ENCODE data around the gene TM4SF1. TPM values are rescaled to one million over a fixed set of nuclear protein-coding genes. Genes with fewer than 3 reads are reported as not detected.
A peak's percentile ranks its signal among the peaks of the same experiment; 100 is the strongest.

The TM4SF1 gene, protein sequence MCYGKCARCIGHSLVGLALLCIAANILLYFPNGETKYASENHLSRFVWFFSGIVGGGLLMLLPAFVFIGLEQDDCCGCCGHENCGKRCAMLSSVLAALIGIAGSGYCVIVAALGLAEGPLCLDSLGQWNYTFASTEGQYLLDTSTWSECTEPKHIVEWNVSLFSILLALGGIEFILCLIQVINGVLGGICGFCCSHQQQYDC
- polyA plus RNA-seq (2013, experiment 1 of 2) = 0.22 TPM
- 0.25 TPM for polyA plus RNA-seq (2013, experiment 2 of 2)

DNA sequence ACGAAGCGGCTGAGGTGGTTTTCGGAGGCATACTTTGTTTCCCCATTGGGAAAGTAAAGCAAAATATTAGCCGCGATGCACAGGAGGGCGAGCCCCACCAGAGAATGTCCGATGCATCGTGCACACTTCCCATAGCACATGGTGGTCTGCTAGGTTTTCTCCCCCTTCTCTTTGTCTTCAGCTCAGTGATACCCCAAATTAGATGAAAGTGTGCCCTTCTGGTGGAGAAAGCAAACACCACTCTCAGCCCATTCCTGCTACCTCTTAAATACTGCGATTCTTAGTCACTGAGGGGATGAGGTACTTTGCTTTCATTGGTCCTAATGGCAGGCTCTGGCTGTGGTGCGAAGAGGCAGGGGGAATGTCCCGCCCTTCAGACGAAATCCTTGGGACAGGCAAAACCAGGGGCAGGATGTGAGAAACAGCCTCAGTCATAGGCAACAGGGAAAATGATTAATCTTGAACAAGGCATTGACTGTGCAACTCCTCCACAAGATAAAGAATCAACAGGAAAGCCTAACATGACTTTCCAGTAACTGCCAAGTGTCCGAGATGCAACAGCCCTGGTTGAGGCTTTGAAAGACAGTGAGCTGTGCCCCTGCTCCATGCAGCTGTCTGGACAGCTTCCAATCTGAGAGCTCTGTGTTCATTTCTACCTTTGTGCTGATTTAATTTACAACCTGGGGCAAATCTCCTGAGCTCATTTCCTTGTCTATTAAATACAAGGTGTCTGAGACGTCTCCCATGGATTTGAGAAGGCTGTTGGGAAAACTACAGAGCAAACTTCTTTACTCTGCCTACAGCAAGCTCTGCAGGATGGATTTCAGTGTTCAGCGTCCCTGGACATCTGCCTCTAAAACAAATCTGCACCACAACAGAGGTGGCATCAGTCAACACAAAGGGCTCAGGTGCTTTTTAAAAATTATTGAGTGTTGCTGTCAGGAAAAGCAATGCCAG is at the start of gene TM4SF1:
TM4SF1 (minus strand) TSS at position 242 of the 957 bp plus-strand sequence; CDS start at position 140, 102 bp downstream.
- no peaks in the 10 kb centered on the region for H3K4me1 ChIP-seq (ENCODE audit: control insufficient read depth, low read depth, low read length)
- no peak within 1 kb of the TSS for H3K4ac ChIP-seq (ENCODE audit: low read depth, low read length)
- no peak within 1 kb of the TSS for H3K4me2 ChIP-seq (ENCODE audit: low read length)
- no peak within 1 kb of the TSS for H4K5ac ChIP-seq (ENCODE audit: low read length)
- H3K27me3 ChIP-seq (ENCODE audit: insufficient read depth, low read length, poor library complexity) = no peaks in the 10 kb centered on the region
- H2BK120ac ChIP-seq (ENCODE audit: low read depth, low read length) = no peak within 1 kb of the TSS
- no peak within 1 kb of the TSS for H3K4me3 ChIP-seq (ENCODE audit: low read length)
- no peaks in the 10 kb centered on the region for H3K79me2 ChIP-seq (ENCODE audit: control insufficient read depth, insufficient read depth, low read length)
- no peak within 1 kb of the TSS for H3K27ac ChIP-seq (ENCODE audit: low read depth, low read length)
- H2BK5ac ChIP-seq (ENCODE audit: low read length) = no peak within 1 kb of the TSS
- no peaks in the 10 kb centered on the region for H3K79me1 ChIP-seq (ENCODE audit: low read length)
- H3K9ac ChIP-seq (ENCODE audit: low read length) = no peak within 1 kb of the TSS
- H2BK15ac ChIP-seq (replicated peaks; ENCODE audit: low read depth) = no peak within 1 kb of the TSS
- WGBS (ENCODE audit: extremely low coverage, insufficient coverage, low lambda C conversion rate) = no CpG with 5 or more reads among the region's 15 CpGs
- H3K36me3 ChIP-seq (ENCODE audit: control insufficient read depth, insufficient read depth, low read length) = no peaks in the 10 kb centered on the region
- H3K18ac ChIP-seq (ENCODE audit: low read length) = no peak within 1 kb of the TSS
- no peak within 1 kb of the TSS for H4K8ac ChIP-seq (ENCODE audit: low read depth, low read length)
- DNase-seq = peak; percentile 43
- no peak within 1 kb of the TSS for H3K23ac ChIP-seq (ENCODE audit: low read length)
- H2AK5ac ChIP-seq (ENCODE audit: low read length) = no peak within 1 kb of the TSS
- no peak within 1 kb of the TSS for H3K56ac ChIP-seq (ENCODE audit: low read length)

GRCh38 chr3:149426325-149426724 is 48.9 kb upstream of the TM4SF1 start:
- Histone ChIP-seq H3K23ac (ENCODE audit: low read length) (no peak overlapping the region), H2BK15ac (replicated peaks; ENCODE audit: low read depth) (no peak overlapping the region), H3K4me2 (ENCODE audit: low read length) (no peak overlapping the region), H4K5ac (ENCODE audit: low read length) (no peak overlapping the region), H2BK120ac (ENCODE audit: low read depth, low read length) (no peak overlapping the region), H3K79me2 (ENCODE audit: control insufficient read depth, insufficient read depth, low read length) (no peaks in the 10 kb centered on the region), H3K9ac (ENCODE audit: low read length) (no peak overlapping the region), H3K27ac (ENCODE audit: low read depth, low read length) (no peak overlapping the region), H3K36me3 (ENCODE audit: control insufficient read depth, insufficient read depth, low read length) (no peaks in the 10 kb centered on the region), H3K4me1 (ENCODE audit: control insufficient read depth, low read depth, low read length) (no peaks in the 10 kb centered on the region), H3K79me1 (ENCODE audit: low read length) (no peaks in the 10 kb centered on the region), H3K18ac (ENCODE audit: low read length) (no peak overlapping the region), H2BK5ac (ENCODE audit: low read length) (no peak overlapping the region), H3K4me3 (ENCODE audit: low read length) (no peak overlapping the region), H2AK5ac (ENCODE audit: low read length) (no peak overlapping the region), H3K56ac (ENCODE audit: low read length) (no peak overlapping the region), H3K27me3 (ENCODE audit: insufficient read depth, low read length, poor library complexity) (no peaks in the 10 kb centered on the region), H3K4ac (ENCODE audit: low read depth, low read length) (no peak overlapping the region), H4K8ac (ENCODE audit: low read depth, low read length) (no peak overlapping the region)
- WGBS (ENCODE audit: extremely low coverage, insufficient coverage, low lambda C conversion rate) = no CpG with 5 or more reads among the region's 2 CpGs
- no peak for DNase-seq

DNA sequence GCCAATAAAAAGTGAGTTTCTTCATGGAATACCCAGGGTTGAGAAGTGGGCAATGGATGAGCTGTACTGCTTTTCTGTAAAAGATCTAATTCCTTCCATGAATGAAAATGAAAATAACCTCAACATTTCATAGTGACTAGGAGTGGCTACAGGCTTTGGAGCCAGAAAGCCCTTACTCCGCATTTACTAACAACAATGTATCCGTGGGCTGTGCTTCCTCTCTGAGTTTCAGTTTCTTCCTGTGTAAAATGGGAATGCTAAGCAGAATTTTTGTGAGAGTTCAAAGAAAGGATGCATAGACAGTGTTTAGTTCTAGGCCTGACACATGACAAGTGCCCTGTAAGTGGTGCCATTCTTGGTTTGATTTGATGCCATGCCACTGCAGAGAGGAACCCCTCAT is 47.5 kb upstream of the TM4SF1 start:
- Histone ChIP-seq H3K56ac (ENCODE audit: low read length) (no peak overlapping the region), H3K79me2 (ENCODE audit: control insufficient read depth, insufficient read depth, low read length) (no peaks in the 10 kb centered on the region), H3K23ac (ENCODE audit: low read length) (no peak overlapping the region), H3K27me3 (ENCODE audit: insufficient read depth, low read length, poor library complexity) (no peaks in the 10 kb centered on the region), H3K4me1 (ENCODE audit: control insufficient read depth, low read depth, low read length) (no peaks in the 10 kb centered on the region), H3K36me3 (ENCODE audit: control insufficient read depth, insufficient read depth, low read length) (no peaks in the 10 kb centered on the region), H4K5ac (ENCODE audit: low read length) (no peak overlapping the region), H3K9ac (ENCODE audit: low read length) (no peak overlapping the region), H3K18ac (ENCODE audit: low read length) (no peak overlapping the region), H2BK5ac (ENCODE audit: low read length) (no peak overlapping the region), H2AK5ac (ENCODE audit: low read length) (no peak overlapping the region), H2BK120ac (ENCODE audit: low read depth, low read length) (no peak overlapping the region), H3K4ac (ENCODE audit: low read depth, low read length) (no peak overlapping the region), H4K8ac (ENCODE audit: low read depth, low read length) (no peak overlapping the region), H3K27ac (ENCODE audit: low read depth, low read length) (no peak overlapping the region), H3K4me2 (ENCODE audit: low read length) (no peak overlapping the region), H3K79me1 (ENCODE audit: low read length) (no peaks in the 10 kb centered on the region), H2BK15ac (replicated peaks; ENCODE audit: low read depth) (no peak overlapping the region), H3K4me3 (ENCODE audit: low read length) (no peak overlapping the region)
- DNase-seq = no peak
- WGBS (ENCODE audit: extremely low coverage, insufficient coverage, low lambda C conversion rate) = no CpG with 5 or more reads among the region's 2 CpGs

GRCh38 chr3:149421764-149422163 is 44.3 kb upstream of the TM4SF1 start:
- no peak overlapping the region for H2BK15ac ChIP-seq (replicated peaks; ENCODE audit: low read depth)
- no peak overlapping the region for H3K4ac ChIP-seq (ENCODE audit: low read depth, low read length)
- H4K8ac ChIP-seq (ENCODE audit: low read depth, low read length) = no peak overlapping the region
- H3K4me1 ChIP-seq (ENCODE audit: control insufficient read depth, low read depth, low read length) = no peaks in the 10 kb centered on the region
- no peak overlapping the region for H3K23ac ChIP-seq (ENCODE audit: low read length)
- H3K27me3 ChIP-seq (ENCODE audit: insufficient read depth, low read length, poor library complexity) = no peaks in the 10 kb centered on the region
- no peak overlapping the region for H3K27ac ChIP-seq (ENCODE audit: low read depth, low read length)
- H3K56ac ChIP-seq (ENCODE audit: low read length) = no peak overlapping the region
- H2BK120ac ChIP-seq (ENCODE audit: low read depth, low read length) = no peak overlapping the region
- no peak for DNase-seq
- no peak overlapping the region for H4K5ac ChIP-seq (ENCODE audit: low read length)
- no peak overlapping the region for H3K9ac ChIP-seq (ENCODE audit: low read length)
- H3K79me1 ChIP-seq (ENCODE audit: low read length) = no peaks in the 10 kb centered on the region
- no peak overlapping the region for H2AK5ac ChIP-seq (ENCODE audit: low read length)
- no peaks in the 10 kb centered on the region for H3K79me2 ChIP-seq (ENCODE audit: control insufficient read depth, insufficient read depth, low read length)
- H2BK5ac ChIP-seq (ENCODE audit: low read length) = no peak overlapping the region
- H3K36me3 ChIP-seq (ENCODE audit: control insufficient read depth, insufficient read depth, low read length) = no peaks in the 10 kb centered on the region
- no peak overlapping the region for H3K4me3 ChIP-seq (ENCODE audit: low read length)
- WGBS (ENCODE audit: extremely low coverage, insufficient coverage, low lambda C conversion rate) = no CpG with 5 or more reads among the region's 2 CpGs
- H3K18ac ChIP-seq (ENCODE audit: low read length) = no peak overlapping the region
- no peak overlapping the region for H3K4me2 ChIP-seq (ENCODE audit: low read length)

DNA sequence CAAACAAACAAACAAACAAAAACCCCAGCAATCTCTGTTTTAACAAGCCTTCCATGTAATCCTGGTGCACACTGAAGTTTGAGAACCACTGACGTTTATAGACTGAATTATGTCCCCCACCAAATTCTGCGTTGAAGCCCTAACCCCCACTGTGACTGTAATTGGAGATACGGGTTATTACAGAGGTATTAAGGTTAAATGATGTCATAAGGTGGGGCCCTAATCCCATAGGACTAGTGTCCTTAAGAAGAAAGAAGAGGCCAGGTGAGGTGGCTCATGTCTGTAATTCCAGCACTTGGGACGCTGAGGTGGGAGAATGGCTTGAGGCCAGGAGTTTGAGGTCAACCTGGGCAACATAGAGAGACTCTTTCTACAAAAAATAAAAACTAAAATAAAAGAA is 42.4 kb upstream of the TM4SF1 start:
- WGBS (ENCODE audit: extremely low coverage, insufficient coverage, low lambda C conversion rate) = no CpG with 5 or more reads among the region's 4 CpGs
- Histone ChIP-seq H3K79me1 (ENCODE audit: low read length) (no peaks in the 10 kb centered on the region), H3K27me3 (ENCODE audit: insufficient read depth, low read length, poor library complexity) (no peaks in the 10 kb centered on the region), H2BK15ac (replicated peaks; ENCODE audit: low read depth) (no peak overlapping the region), H2BK120ac (ENCODE audit: low read depth, low read length) (no peak overlapping the region), H3K4me3 (ENCODE audit: low read length) (no peak overlapping the region), H2BK5ac (ENCODE audit: low read length) (no peak overlapping the region), H3K4me2 (ENCODE audit: low read length) (no peak overlapping the region), H3K79me2 (ENCODE audit: control insufficient read depth, insufficient read depth, low read length) (no peaks in the 10 kb centered on the region), H4K5ac (ENCODE audit: low read length) (no peak overlapping the region), H3K56ac (ENCODE audit: low read length) (no peak overlapping the region), H2AK5ac (ENCODE audit: low read length) (no peak overlapping the region), H4K8ac (ENCODE audit: low read depth, low read length) (no peak overlapping the region), H3K4me1 (ENCODE audit: control insufficient read depth, low read depth, low read length) (no peaks in the 10 kb centered on the region), H3K27ac (ENCODE audit: low read depth, low read length) (no peak overlapping the region), H3K23ac (ENCODE audit: low read length) (no peak overlapping the region), H3K18ac (ENCODE audit: low read length) (no peak overlapping the region), H3K9ac (ENCODE audit: low read length) (no peak overlapping the region), H3K36me3 (ENCODE audit: control insufficient read depth, insufficient read depth, low read length) (no peaks in the 10 kb centered on the region), H3K4ac (ENCODE audit: low read depth, low read length) (no peak overlapping the region)
- no peak for DNase-seq
